HG03097 (cell line): ENCODE data around the gene EDEM3.

Experiments
- ATAC-seq: cut with Tn5 transposase; IDR thresholded peaks from one replicate; pipeline ENCODE4 v1.9.1; 2021; ENCODE audit not compliant: unreplicated experiment, low FRiP score

The EDEM3 gene

GRCh38 chr1:184743062-184743756 lies 11.4 kb downstream of the EDEM3 start:
- no peak for ATAC-seq

DNA sequence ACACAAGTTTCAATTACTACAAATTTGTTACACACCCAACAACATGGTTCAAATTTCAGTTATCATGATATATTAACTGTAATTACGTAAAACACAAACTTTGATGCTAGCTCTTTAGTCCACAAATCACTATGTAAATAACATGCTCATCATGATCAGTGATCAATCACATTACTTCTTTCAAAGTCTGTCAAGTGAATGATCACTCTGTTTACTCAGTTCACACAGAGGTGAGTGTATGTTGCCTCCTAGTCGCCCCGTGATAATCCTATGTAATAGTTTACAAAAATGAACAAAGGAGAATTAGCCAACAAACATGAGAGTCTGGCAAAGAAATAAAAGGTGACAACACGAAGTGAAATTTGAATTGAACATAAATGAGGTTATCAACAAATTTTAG lies 14.3 kb downstream of the EDEM3 start:
- no peak for ATAC-seq

GRCh38 chr1:184739796-184740195 lies 14.9 kb downstream of the EDEM3 start:
- ATAC-seq, result no peak

DNA sequence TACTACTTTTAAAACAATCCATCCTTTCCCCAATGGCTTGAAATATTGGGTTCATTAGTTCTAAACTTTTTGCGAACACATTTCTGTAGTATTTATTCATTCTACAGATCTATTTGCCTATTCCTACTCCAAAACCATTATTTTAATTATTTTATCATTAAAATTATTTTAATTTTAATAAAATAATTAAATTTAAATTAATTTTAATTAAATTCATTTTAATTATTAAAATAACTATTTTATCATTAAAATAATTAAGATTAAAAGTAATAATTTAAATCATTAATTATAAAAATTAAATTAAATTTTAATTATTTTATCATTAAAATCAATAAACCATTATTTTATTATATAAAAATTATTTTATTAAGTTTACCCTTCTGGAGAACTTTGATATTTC lies 15.6 kb downstream of the EDEM3 start:
- no peak for ATAC-seq

DNA sequence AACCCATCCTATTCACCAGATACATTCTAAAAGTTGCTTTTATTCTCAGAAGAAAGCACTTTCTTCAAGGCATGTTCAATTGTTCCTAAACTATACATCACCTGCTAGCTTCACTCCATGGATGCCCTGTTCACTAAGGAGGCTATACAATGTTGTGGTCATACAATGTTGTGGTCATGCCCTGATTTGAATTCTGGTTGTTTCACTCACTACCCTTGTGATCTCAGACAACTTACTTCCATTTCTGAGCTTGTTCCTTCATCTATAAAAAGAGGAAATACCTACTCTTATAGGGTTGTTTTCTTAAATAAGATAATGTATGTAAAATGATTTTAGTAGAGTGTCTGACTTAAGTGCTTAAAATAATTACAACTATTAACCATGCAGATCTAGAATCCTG lies 19.7 kb downstream of the EDEM3 start:
- no peak for ATAC-seq

DNA sequence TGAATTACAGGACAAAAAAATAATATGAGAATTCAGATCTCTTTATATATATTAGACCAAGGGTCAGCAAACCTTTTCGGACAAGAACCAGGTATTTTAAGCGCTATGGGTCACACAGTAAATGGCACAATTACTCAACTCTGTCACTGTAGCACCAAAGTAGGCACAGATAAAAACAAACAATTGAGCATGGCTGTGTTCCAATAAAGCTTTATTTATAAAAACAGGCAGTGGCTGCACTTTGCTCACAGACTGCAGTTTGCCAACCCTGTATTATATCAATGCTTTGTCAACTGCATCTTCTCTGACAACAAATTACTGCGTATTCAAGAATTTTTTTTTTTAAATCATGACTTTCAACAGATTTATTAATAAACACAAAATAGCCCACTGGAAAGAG lies 29.8 kb downstream of the EDEM3 start:
- ATAC-seq, result no peak

- ATAC-seq, result no peak
These were observed 38.5 kb downstream of the EDEM3 start for GRCh38 chr1:184716158-184716557.

DNA sequence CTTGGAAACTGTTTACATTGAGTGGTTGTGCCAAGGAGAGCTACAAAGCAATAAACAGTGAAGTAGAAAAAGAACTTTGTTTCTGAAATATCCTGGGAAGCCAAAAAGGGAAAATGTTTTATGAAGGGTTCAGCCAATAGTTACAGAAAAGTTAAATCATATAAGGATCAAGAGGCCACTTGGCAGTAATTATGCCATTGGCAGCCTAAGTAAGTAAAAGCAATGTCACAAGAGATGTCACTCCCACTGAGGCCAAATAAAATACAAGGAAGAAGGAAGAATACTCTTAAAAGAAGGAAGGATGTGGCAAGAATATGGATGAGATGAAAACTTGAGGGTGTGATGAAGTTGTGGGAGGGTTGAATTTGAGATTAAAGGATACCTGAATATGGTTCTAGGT lies 45.2 kb downstream of the EDEM3 start:
- ATAC-seq, result no peak

GRCh38 chr1:184708084-184708676 lies 46.5 kb downstream of the EDEM3 start:
- ATAC-seq, result no peak

- no peak for ATAC-seq
These were observed 49.4 kb downstream of the EDEM3 start for GRCh38 chr1:184705271-184705670.

DNA sequence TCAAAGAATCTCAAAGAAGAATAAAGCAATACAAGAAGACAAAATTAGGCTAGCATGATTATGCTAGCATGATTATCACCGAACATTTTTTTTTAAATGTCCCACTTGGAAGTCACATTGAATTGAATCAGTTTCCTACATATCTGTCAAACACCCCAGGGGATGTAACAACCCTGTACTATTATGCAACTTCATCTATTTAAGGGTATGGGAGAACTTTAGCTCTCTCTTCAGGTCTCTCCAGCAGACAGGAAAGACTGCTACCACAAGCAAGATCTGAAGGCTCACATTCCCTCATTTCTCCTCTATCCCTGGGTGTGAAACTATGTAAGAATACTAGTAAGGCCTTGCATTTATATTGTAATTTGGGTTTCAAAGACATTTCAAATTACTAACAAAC lies 52.8 kb downstream of the EDEM3 start:
- no peak for ATAC-seq

DNA sequence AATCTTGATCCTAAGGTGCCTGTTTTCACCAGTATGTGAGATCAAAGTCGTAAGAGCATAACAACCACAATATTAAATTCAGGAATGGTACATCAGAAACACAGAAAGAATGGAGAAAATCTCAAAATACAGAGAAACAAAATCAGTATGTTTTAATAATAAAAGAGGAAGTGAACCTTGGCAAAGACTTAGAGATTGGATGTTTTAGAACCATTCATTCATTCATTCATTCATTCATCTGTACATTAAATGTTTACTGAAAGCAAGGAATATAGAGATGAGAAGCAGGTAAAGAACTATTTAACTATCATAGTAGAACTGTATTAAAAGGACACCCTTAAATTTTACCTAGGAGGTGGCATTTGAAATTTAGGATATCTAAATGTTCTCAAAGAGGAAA lies 55.7 kb downstream of the EDEM3 start:
- no peak for ATAC-seq

GRCh38 chr1:184698016-184698415 lies 56.6 kb downstream of the EDEM3 start:
- ATAC-seq, result no peak

DNA sequence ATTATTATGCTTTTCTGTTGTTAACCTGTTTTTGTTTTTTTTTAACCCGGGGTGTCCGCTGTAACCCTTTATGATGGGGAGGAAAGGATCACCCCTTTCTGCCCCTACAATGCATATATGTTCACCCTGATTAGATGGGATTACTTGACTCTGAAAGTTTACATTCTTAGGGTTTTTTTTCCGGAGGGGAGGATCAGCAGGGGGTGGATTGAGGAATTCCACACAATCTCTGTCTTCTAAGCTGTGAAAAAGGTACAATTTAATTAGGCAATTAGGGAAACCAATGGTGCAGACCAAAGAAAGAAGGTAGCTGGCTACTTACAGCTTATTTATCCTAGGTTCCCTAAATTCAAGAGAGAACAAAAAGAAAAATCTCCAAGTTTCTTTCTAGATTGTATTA lies 58.3 kb downstream of the EDEM3 start:
- no peak for ATAC-seq

- no peak for ATAC-seq
These were observed 59.6 kb downstream of the EDEM3 start for GRCh38 chr1:184695023-184695422.

DNA sequence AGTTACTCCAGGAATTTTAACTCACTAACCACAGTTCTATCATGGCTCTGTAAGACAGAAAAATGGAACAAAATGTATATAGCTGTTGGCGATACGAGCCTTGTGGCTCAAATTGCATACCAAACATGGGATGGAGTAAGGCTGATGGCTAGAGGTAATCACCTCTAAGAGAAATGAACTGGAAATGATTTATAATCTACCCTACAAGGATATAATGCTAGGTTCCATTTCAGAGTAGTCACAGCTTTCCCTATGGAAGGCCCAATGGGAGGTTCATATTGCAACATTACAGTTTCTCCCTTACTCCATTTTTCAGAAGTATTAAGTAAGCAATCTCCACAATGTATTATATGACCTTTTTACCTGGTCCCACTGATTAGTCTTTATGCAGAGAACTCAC lies 61.6 kb downstream of the EDEM3 start:
- ATAC-seq, result no peak

GRCh38 chr1:184691719-184692324 lies 62.8 kb downstream of the EDEM3 start:
- no peak for ATAC-seq

GRCh38 chr1:184686540-184686939 lies 68.1 kb downstream of the EDEM3 start:
- no peak for ATAC-seq

- ATAC-seq, result no peak
These were observed 69.5 kb downstream of the EDEM3 start for GRCh38 chr1:184685116-184685515.

DNA sequence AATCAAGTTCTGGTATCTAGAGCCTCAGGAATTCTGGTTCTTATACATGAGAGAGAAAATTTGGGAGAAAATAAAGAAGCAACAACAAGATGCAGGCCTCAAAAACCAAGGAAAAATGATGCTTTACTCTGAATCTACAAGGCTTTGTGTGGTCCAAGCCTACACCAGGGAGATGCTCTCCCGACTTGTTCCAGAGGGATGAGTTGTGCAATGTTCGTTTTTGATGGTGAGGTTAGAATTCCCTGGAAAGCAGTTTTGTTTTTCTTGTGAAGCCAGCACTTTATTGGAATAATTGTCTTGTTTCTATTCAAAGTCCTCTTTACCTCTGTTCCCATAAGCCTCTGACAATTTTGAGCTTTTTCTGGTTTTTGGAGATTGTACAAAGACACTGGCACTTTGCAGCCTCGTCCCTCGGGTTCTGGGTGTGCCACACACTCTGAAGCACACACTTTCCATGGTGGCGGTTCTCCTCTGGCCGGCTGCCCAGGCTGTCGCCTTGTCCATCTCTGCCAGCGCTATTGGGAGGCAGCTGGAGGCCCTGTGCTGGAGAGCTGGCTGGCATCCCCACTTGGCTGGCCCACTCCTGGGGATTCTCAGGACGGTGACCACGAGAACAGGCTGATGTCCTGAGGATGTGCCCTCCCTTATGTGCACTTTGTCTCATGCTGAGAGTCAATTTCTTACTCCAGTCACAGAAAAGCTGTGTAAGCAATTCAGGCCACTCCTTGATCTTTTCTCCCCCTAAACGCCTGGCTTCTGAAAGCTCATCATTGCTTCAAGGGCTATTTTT lies 70.2 kb downstream of the EDEM3 start:
- no peak for ATAC-seq

DNA sequence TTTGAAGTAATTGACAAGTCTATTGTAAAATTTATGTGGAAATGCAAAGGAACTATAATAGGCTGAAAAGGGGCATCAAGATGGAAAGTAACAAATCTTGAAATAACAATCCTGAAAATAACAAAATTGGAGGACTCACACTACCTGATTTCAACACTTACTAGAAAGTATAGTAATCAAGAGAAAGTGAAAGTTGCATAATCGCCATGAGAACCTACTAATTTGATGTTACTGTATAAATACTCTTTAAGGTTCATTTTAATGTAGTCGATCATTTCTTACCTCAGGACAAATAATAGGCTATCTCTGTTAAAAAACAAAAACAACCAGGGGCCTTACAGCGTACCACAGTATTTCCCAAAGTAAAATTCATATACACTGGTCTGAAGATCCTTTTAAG lies 71.7 kb downstream of the EDEM3 start:
- ATAC-seq, result no peak
